C4-2B (cell line): ENCODE measurements around the gene PPFIA3.

Experiments used
- ZFX ChIP-seq: fragments of 450-650 bp; IDR thresholded peaks from 2 replicates; pipeline ENCODE4 v1.6.1; 2017
- TF ChIP-seq, protein P1 (sequence below): fragments of 450-650 bp; conservative IDR thresholded peaks from 2 replicates; pipeline ENCODE4 v1.5.1; 2017; ENCODE audit warnings: mild to moderate bottlenecking

- TF ChIP-seq, protein P1, sequence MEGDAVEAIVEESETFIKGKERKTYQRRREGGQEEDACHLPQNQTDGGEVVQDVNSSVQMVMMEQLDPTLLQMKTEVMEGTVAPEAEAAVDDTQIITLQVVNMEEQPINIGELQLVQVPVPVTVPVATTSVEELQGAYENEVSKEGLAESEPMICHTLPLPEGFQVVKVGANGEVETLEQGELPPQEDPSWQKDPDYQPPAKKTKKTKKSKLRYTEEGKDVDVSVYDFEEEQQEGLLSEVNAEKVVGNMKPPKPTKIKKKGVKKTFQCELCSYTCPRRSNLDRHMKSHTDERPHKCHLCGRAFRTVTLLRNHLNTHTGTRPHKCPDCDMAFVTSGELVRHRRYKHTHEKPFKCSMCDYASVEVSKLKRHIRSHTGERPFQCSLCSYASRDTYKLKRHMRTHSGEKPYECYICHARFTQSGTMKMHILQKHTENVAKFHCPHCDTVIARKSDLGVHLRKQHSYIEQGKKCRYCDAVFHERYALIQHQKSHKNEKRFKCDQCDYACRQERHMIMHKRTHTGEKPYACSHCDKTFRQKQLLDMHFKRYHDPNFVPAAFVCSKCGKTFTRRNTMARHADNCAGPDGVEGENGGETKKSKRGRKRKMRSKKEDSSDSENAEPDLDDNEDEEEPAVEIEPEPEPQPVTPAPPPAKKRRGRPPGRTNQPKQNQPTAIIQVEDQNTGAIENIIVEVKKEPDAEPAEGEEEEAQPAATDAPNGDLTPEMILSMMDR = no peak
- TF ChIP-seq ZFX = no peak
These were observed 28.8 kb downstream of the PPFIA3 start for GRCh38 chr19:49148044-49148682.
